Endothelial cell of umbilical vein (primary cell): ENCODE results near the gene LIPA. TPM values are rescaled to one million over a fixed set of nuclear protein-coding genes. Genes with fewer than 3 reads are reported as not detected.

Experiments
- BruUV-seq: library from RNA; stranded (reverse); fragments of 400-500 nt; replicated peaks from 2 replicates; lab custom pipeline; 2021; lab: Mats Ljungman, UMichigan
- CTCF ChIA-PET: fragments of 300-600, 350-600 bp; sonication (Branson Sonifier 250); formaldehyde crosslinking; loops from one replicate; lab custom pipeline; 2021; ENCODE audit warnings: antibody characterized with exemption, inconsistent platforms; lab: Charles Lee
- POLR2A ChIA-PET: fragments of 300-600, 350-600 bp; sonication (Branson Sonifier 250); formaldehyde crosslinking; loops from one replicate; lab custom pipeline; 2021; ENCODE audit warnings: antibody characterized with exemption, inconsistent platforms; lab: Charles Lee
- DNase-seq: peaks from one replicate; pipeline ENCODE4 v3.0.0-alpha.2; 2011; ENCODE audit warnings: low read depth, low spot score
- FAIRE-seq: peaks from 2 replicates; lab custom pipeline; 2011; peaks lifted over from hg19 to GRCh38; lab: Jason Lieb, UNC
- H2AFZ ChIP-seq: 2 replicates; pipeline ENCODE4 v1.6.0; 2012; ENCODE audit warnings: low read depth, low read length, control low read depth, inconsistent platforms
- H3K27ac ChIP-seq: 2 replicates; pipeline ENCODE4 v1.5.1; 2011; ENCODE audit warnings: low read depth, mild to moderate bottlenecking, control low read depth, low read length, moderate library complexity; ENCODE audit not compliant: insufficient read depth
- H3K27me3 ChIP-seq, 2 experiments: 2 replicates each; pipeline versions ENCODE4 v1.6.0 to v1.6.1; 2011; ENCODE audit warnings: low read length in 2 of 2, mixed read lengths in 1 of 2; ENCODE audit not compliant: control insufficient read depth in 2 of 2, insufficient read depth in 2 of 2
- H3K36me3 ChIP-seq, 2 experiments: 2 replicates in 1 of 2; 3 replicates in 1 of 2; pipeline ENCODE4 v1.5.1; 2011; ENCODE audit warnings: low read length in 2 of 2, mild to moderate bottlenecking in 1 of 2, moderate library complexity in 1 of 2; ENCODE audit not compliant: control insufficient read depth in 2 of 2, insufficient read depth in 2 of 2; ENCODE audit errors: extremely low read depth in 1 of 2
- H3K4me1 ChIP-seq: 3 replicates; pipeline ENCODE4 v1.5.1; 2011; ENCODE audit warnings: mild to moderate bottlenecking, low read length; ENCODE audit not compliant: control insufficient read depth, insufficient read depth; ENCODE audit errors: extremely low read depth
- H3K4me2 ChIP-seq: 2 replicates; pipeline ENCODE4 v1.6.1; 2011; ENCODE audit warnings: low read length, control low read depth, mixed read lengths; ENCODE audit not compliant: insufficient read depth
- H3K4me3 ChIP-seq, 3 experiments: fragments of 200-600 bp in 1 of 3; sonication (generic), shearing (Covaris generic) in 1 of 3; replicated peaks in 1 of 3; 2 replicates each; pipeline ENCODE4 v1.5.1; 2011 to 2016; ENCODE audit warnings: control low read depth in 3 of 3, low read length in 3 of 3, mild to moderate bottlenecking in 2 of 3, inconsistent platforms in 1 of 3, low read depth in 1 of 3, moderate library complexity in 1 of 3; ENCODE audit not compliant: insufficient read depth in 1 of 3
- H3K79me2 ChIP-seq: 2 replicates; pipeline ENCODE4 v1.6.0; 2012; ENCODE audit warnings: low read length, inconsistent platforms; ENCODE audit not compliant: control insufficient read depth, insufficient read depth
- H3K9ac ChIP-seq: replicated peaks from 2 replicates; pipeline ENCODE3; 2011; ENCODE audit warnings: low read length, control low read depth; ENCODE audit not compliant: insufficient read depth; ENCODE audit errors: extremely low read depth
- H3K9me1 ChIP-seq: replicated peaks from 3 replicates; pipeline ENCODE4 v1.6.0; 2011; ENCODE audit warnings: mild to moderate bottlenecking, low read length; ENCODE audit not compliant: control insufficient read depth, insufficient read depth; ENCODE audit errors: extremely low read depth
- H3K9me3 ChIP-seq: replicated peaks from 2 replicates; pipeline ENCODE4 v1.5.1; 2012; ENCODE audit warnings: low read length, inconsistent platforms; ENCODE audit not compliant: control insufficient read depth, insufficient read depth
- H4K20me1 ChIP-seq: replicated peaks from 2 replicates; pipeline ENCODE3; 2011; ENCODE audit warnings: mild to moderate bottlenecking, low read length; ENCODE audit not compliant: control insufficient read depth, insufficient read depth; ENCODE audit errors: extremely low read depth
- FOS ChIP-seq: IDR thresholded peaks from 2 replicates; pipeline ENCODE4 v1.6.1; 2011; ENCODE audit warnings: mild to moderate bottlenecking, low read length, moderate library complexity, borderline replicate concordance; ENCODE audit not compliant: insufficient read depth
- GATA2 ChIP-seq: IDR thresholded peaks from 2 replicates; pipeline ENCODE4 v1.7.0; 2011; ENCODE audit warnings: low read depth, mild to moderate bottlenecking, moderate library complexity, mixed read lengths, low read length; ENCODE audit not compliant: insufficient read length, insufficient read depth
- JUN ChIP-seq: IDR thresholded peaks from 2 replicates; pipeline ENCODE4 v1.6.1; 2011; ENCODE audit warnings: borderline replicate concordance, low read depth; ENCODE audit not compliant: insufficient read length, insufficient read depth
- MYC ChIP-seq: IDR thresholded peaks from one replicate; pipeline ENCODE4 v1.6.1; 2011; ENCODE audit warnings: mild to moderate bottlenecking, low read depth, low read length
- POLR2A ChIP-seq: IDR thresholded peaks from 2 replicates; pipeline ENCODE4 v1.6.1; 2012; ENCODE audit warnings: low read depth, mild to moderate bottlenecking, control low read depth, low read length
- dilution Hi-C: fragments of 300-500 bp; cut with MboI; formaldehyde crosslinking; loops from one replicate; pipeline ENCODE4 v1.15.0; 2019; ENCODE audit warnings: low sequenced_read_pairs; ENCODE audit not compliant: extremely low pct_ligation_motif_present
- intact Hi-C: fragments of 100-400 bp; cut with micrococcal nuclease; formaldehyde crosslinking; loops from one replicate; pipeline ENCODE4 v1.10.0; 2022
- polyA plus RNA-seq, 4 experiments: library from polyadenylated mRNA; depleted of rRNA in 3 of 4; stranded (reverse) in 3 of 4; unstranded in 1 of 4; fragments of >200 nt; gene quantifications; 2 replicates each; pipeline versions ENCODE4 v1.2.1 to v1.2.3, GENCODE V29; 2011 to 2012; ENCODE audit warnings: missing spikeins in 1 of 4
- total RNA-seq: library from RNA; stranded (reverse); gene quantifications from 2 replicates; pipeline ENCODE4 v1.2.3, GENCODE V29; 2021
- TF ChIP-seq, protein P1 (sequence below), 2 donors: IDR thresholded peaks; 1 replicate in 1 of 2; 2 replicates in 1 of 2; pipeline ENCODE4 v1.5.1; 2011; ENCODE audit warnings: low read length in 2 of 2, mild to moderate bottlenecking in 2 of 2, moderate library complexity in 2 of 2, control low read depth in 1 of 2, inconsistent platforms in 1 of 2, low read depth in 1 of 2; ENCODE audit not compliant: insufficient read depth in 1 of 2; ENCODE audit errors: extremely low read depth in 1 of 2

Gene LIPA
- total and polyA plus RNA-seq, 2 donors (not counting 3 experiments of a cell fraction or from before 2014, with no cell fraction given), result 24.0 to 41.1 TPM

DNA sequence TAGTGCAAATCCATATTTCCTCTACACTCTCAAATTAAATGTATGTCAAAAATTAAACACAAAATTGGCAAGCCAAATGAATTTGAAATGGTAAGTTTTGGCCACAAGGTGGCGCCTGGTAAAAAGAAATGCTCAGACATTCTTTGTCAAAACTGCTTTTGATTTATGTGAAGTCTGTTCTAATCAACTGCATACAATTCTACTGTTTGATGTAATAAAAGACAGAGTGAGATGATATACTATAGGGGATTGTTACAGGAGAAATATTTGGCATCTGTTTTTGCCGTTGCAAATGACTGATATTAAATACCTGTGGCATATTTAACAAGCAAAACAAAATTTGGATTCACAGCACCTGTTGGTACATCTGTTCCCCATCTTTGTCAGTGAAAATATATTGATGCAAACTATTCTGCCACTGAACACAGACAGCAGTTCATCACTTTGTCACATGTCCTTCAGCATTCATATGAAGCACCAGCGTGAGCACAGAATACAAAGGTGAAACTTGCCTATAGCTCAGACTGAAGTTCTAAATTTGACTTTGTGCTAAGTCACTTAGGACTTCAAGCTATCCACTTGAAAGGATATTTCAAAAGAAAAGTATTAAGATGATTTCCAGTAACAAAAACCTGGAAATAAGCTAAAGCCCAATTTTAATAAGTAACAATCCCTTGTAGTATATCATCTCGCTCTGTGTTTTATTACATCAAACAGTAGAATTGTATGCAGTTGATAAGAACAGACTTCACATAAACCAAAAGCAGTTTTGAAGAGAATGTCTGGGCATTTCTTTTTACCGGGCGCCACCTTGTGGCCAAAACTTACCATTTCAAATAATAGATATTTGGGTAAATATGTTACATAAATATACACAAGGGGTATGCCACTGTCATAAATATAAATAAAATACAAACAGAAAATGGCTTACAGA, 34.3 kb downstream of the LIPA start:
- dilution Hi-C loops, result loop anchor here (25.0 kb wide), 1 partner anchor 230 kb away; the partner anchor contains the start of gene FAS
- Histone ChIP-seq H3K27me3 (no peaks in the 10 kb centered on the region), H3K27ac (no peak overlapping the region), H3K4me2 (no peak overlapping the region), H3K9me1 (no peaks in the 10 kb centered on the region), H3K4me3 (no peak overlapping the region), H3K9me3 (no peaks in the 10 kb centered on the region), H4K20me1 (no peaks in the 10 kb centered on the region), H2AFZ (no peak overlapping the region), H3K79me2 (no peaks in the 10 kb centered on the region), H3K36me3 (no peaks in the 10 kb centered on the region), H3K9ac (no peak overlapping the region), H3K4me1 (peaks cover 9% of the 10 kb centered on the region)
- intact Hi-C loops, result loop anchor here (1.0 to 5.0 kb wide), 5 partner anchors 172 to 382 kb away; partner anchors contain the start of genes FAS and STAMBPL1
- DNase-seq (peak; percentile 80), FAIRE-seq (peak; percentile 78)
- TF ChIP-seq JUN, result no peak
- TF ChIP-seq, protein P1, sequence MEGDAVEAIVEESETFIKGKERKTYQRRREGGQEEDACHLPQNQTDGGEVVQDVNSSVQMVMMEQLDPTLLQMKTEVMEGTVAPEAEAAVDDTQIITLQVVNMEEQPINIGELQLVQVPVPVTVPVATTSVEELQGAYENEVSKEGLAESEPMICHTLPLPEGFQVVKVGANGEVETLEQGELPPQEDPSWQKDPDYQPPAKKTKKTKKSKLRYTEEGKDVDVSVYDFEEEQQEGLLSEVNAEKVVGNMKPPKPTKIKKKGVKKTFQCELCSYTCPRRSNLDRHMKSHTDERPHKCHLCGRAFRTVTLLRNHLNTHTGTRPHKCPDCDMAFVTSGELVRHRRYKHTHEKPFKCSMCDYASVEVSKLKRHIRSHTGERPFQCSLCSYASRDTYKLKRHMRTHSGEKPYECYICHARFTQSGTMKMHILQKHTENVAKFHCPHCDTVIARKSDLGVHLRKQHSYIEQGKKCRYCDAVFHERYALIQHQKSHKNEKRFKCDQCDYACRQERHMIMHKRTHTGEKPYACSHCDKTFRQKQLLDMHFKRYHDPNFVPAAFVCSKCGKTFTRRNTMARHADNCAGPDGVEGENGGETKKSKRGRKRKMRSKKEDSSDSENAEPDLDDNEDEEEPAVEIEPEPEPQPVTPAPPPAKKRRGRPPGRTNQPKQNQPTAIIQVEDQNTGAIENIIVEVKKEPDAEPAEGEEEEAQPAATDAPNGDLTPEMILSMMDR (IDR thresholded peaks at IDR 0.05; ENCODE audit: extremely low read depth in 1 of 2, insufficient read depth in 1 of 2, low read depth in 1 of 2, low read length in 2 of 2), result peak; percentile 47 to 51
- TF ChIP-seq GATA2, result peak; percentile 32
- TF ChIP-seq FOS, result no peak
- no peak for TF ChIP-seq POLR2A
- TF ChIP-seq MYC, result no peak
- CTCF ChIA-PET, result interaction anchor here (0.7 to 2.9 kb wide), 57 partner anchors 9 to 652 kb away, joined by 3 to 104 read pairs (median 5); partner anchors contain the start of genes CH25H, FAS, IFIT5 and LIPA
- POLR2A ChIA-PET, result no interaction called here
- BruUV-seq, result no TSS peak
